Keratinocyte (primary cell): ENCODE results near the gene ENPP6. TPM values are rescaled to one million over a fixed set of nuclear protein-coding genes. Genes with fewer than 3 reads are reported as not detected.

Experiments used
- DNase-seq: peaks from one replicate; pipeline ENCODE4 v3.0.0-alpha.2; 2011; ENCODE audit warnings: low read depth, missing footprints, low spot score
- FAIRE-seq: peaks from 2 replicates; lab custom pipeline; 2011; peaks lifted over from hg19 to GRCh38; lab: Jason Lieb, UNC
- H2AFZ ChIP-seq: 2 replicates; pipeline ENCODE4 v1.6.0; 2012; ENCODE audit warnings: low read length, control low read depth, inconsistent platforms; ENCODE audit not compliant: control insufficient read depth
- H3K27ac ChIP-seq: 2 replicates; pipeline ENCODE4 v1.5.1; 2011; ENCODE audit warnings: low read length; ENCODE audit not compliant: control insufficient read depth, insufficient read depth
- H3K27me3 ChIP-seq: 3 replicates; pipeline ENCODE4 v1.6.0; 2011; ENCODE audit warnings: low read length; ENCODE audit not compliant: control insufficient read depth, insufficient read depth; ENCODE audit errors: extremely low read depth
- H3K36me3 ChIP-seq, 2 experiments: 2 replicates in 1 of 2; 3 replicates in 1 of 2; pipeline ENCODE4 v1.5.1; 2011; ENCODE audit warnings: low read length in 2 of 2, mild to moderate bottlenecking in 1 of 2; ENCODE audit not compliant: control insufficient read depth in 2 of 2, insufficient read depth in 2 of 2; ENCODE audit errors: extremely low read depth in 1 of 2
- H3K4me1 ChIP-seq: 3 replicates; pipeline ENCODE4 v1.5.1; 2011; ENCODE audit warnings: low read length; ENCODE audit not compliant: control insufficient read depth, insufficient read depth; ENCODE audit errors: extremely low read depth
- H3K4me2 ChIP-seq: 3 replicates; pipeline ENCODE4 v1.6.0; 2011; ENCODE audit warnings: low read depth, low read length; ENCODE audit not compliant: control insufficient read depth, insufficient read depth; ENCODE audit errors: extremely low read depth
- H3K4me3 ChIP-seq, 3 experiments: fragments of 200-600 bp in 1 of 3; sonication (generic) in 1 of 3; 2 replicates in 2 of 3; 3 replicates in 1 of 3; pipeline ENCODE4 v1.5.1; 2011 to 2016; ENCODE audit warnings: low read length in 3 of 3, mild to moderate bottlenecking in 3 of 3, control low read depth in 2 of 3, inconsistent platforms in 1 of 3, low read depth in 1 of 3, mixed read lengths in 1 of 3, mixed run types in 1 of 3, moderate library complexity in 1 of 3; ENCODE audit not compliant: control insufficient read depth in 2 of 3, insufficient read depth in 2 of 3; ENCODE audit errors: extremely low read depth in 1 of 3
- H3K79me2 ChIP-seq: 2 replicates; pipeline ENCODE4 v1.6.0; 2012; ENCODE audit warnings: low read length; ENCODE audit not compliant: control insufficient read depth, insufficient read depth
- H3K9ac ChIP-seq: 3 replicates; pipeline ENCODE4 v1.6.0; 2011; ENCODE audit warnings: low read length; ENCODE audit not compliant: control insufficient read depth, insufficient read depth; ENCODE audit errors: extremely low read depth
- H3K9me1 ChIP-seq: 3 replicates; pipeline ENCODE4 v1.6.0; 2011; ENCODE audit warnings: low read length; ENCODE audit not compliant: control insufficient read depth, insufficient read depth; ENCODE audit errors: extremely low read depth
- H3K9me3 ChIP-seq: 2 replicates; pipeline ENCODE4 v1.5.1; 2012; ENCODE audit warnings: low read depth, low read length; ENCODE audit not compliant: control insufficient read depth
- H4K20me1 ChIP-seq: 3 replicates; pipeline ENCODE4 v1.6.0; 2011; ENCODE audit warnings: low read length; ENCODE audit not compliant: control insufficient read depth, insufficient read depth; ENCODE audit errors: extremely low read depth
- EZH2 ChIP-seq: IDR thresholded peaks from one replicate; pipeline ENCODE4 v1.6.1; 2012; ENCODE audit warnings: inconsistent platforms, mild to moderate bottlenecking, low read length, moderate library complexity
- dilution Hi-C: fragments of 300-500 bp; cut with MboI; formaldehyde crosslinking; loops from one replicate; pipeline ENCODE4 v1.7.0; 2020; ENCODE audit warnings: low sequenced_read_pairs; ENCODE audit not compliant: extremely low pct_ligation_motif_present
- polyA plus RNA-seq, 5 experiments: library from polyadenylated mRNA; depleted of rRNA in 3 of 5; stranded (reverse) in 3 of 5; stranded (forward) in 1 of 5; unstranded in 1 of 5; fragments of >200 nt; gene quantifications; 1 replicate in 1 of 5; 2 replicates in 3 of 5; 3 replicates in 1 of 5; pipeline versions ENCODE4 v1.2.1 to v1.2.3, GENCODE V29; 2011 to 2012; ENCODE audit warnings: missing spikeins in 2 of 5, low read depth in 1 of 5, low replicate concordance in 1 of 5
- TF ChIP-seq, protein P1 (sequence below), 3 experiments: IDR thresholded peaks in 1 of 3; conservative IDR thresholded peaks in 1 of 3; optimal IDR thresholded peaks in 1 of 3; 2 replicates in 2 of 3; 3 replicates in 1 of 3; pipeline versions ENCODE3 to v1.5.1; 2011; ENCODE audit warnings: low read length in 3 of 3, mild to moderate bottlenecking in 3 of 3, moderate library complexity in 2 of 3, control low read depth in 1 of 3, inconsistent platforms in 1 of 3; ENCODE audit not compliant: insufficient read depth in 2 of 3; ENCODE audit errors: extremely low read depth in 1 of 3

Gene ENPP6
- polyA plus RNA-seq, 1 donor (not counting 4 experiments of a cell fraction or from before 2014, with no cell fraction given) = not detected

DNA sequence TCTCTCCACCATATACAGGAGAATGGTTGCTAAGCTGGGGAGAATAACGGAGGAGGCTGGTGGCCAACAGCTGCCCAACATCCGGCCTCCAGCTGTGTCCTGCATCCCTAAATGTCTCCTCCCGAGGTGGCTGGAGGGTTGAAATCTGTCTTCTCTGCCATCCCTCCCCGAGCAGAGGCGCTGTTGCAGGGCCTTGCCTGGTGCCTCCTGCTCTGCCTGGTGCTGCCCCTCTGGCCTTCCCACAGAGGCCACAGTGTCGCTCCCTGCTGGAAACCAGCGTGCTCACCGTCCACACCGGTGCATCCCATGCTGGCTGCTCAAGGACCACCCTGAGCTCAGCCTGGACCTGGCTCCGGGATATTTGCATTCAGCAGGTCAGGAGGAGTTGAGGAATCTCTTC lies 115.2 kb downstream of the ENPP6 start:
- peaks cover 4% of the 10 kb centered on the region for H3K27me3 ChIP-seq
- H4K20me1 ChIP-seq = no peaks in the 10 kb centered on the region
- no peak overlapping the region for H3K4me2 ChIP-seq
- no peak overlapping the region for H3K9ac ChIP-seq
- H3K27ac ChIP-seq = no peak overlapping the region
- no peak overlapping the region for H3K4me3 ChIP-seq
- no peaks in the 10 kb centered on the region for H3K9me1 ChIP-seq
- no peaks in the 10 kb centered on the region for H3K79me2 ChIP-seq
- DNase-seq (no peak), FAIRE-seq (no peak)
- no peaks in the 10 kb centered on the region for H3K9me3 ChIP-seq
- dilution Hi-C loops = no loop called here
- H3K4me1 ChIP-seq = no peaks in the 10 kb centered on the region
- no peaks in the 10 kb centered on the region for H3K36me3 ChIP-seq
- TF ChIP-seq, protein P1, sequence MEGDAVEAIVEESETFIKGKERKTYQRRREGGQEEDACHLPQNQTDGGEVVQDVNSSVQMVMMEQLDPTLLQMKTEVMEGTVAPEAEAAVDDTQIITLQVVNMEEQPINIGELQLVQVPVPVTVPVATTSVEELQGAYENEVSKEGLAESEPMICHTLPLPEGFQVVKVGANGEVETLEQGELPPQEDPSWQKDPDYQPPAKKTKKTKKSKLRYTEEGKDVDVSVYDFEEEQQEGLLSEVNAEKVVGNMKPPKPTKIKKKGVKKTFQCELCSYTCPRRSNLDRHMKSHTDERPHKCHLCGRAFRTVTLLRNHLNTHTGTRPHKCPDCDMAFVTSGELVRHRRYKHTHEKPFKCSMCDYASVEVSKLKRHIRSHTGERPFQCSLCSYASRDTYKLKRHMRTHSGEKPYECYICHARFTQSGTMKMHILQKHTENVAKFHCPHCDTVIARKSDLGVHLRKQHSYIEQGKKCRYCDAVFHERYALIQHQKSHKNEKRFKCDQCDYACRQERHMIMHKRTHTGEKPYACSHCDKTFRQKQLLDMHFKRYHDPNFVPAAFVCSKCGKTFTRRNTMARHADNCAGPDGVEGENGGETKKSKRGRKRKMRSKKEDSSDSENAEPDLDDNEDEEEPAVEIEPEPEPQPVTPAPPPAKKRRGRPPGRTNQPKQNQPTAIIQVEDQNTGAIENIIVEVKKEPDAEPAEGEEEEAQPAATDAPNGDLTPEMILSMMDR (optimal IDR thresholded peaks at IDR 0.05 in 1 of 3, IDR thresholded peaks at IDR 0.05 in 1 of 3, conservative IDR thresholded peaks at IDR 0.05 in 1 of 3; ENCODE audit: extremely low read depth in 1 of 3, insufficient read depth in 2 of 3, low read length in 3 of 3) = no peak
- no peak for TF ChIP-seq EZH2
- no peak overlapping the region for H2AFZ ChIP-seq

- dilution Hi-C loops = no loop called here
- FAIRE-seq (no peak), DNase-seq (no peak)
- no peaks in the 10 kb centered on the region for H3K9me3 ChIP-seq
- H3K79me2 ChIP-seq = no peaks in the 10 kb centered on the region
- H3K4me2 ChIP-seq = no peak overlapping the region
- no peak overlapping the region for H3K9ac ChIP-seq
- no peak for TF ChIP-seq EZH2
- TF ChIP-seq, protein P1 (optimal IDR thresholded peaks at IDR 0.05 in 1 of 3, IDR thresholded peaks at IDR 0.05 in 1 of 3, conservative IDR thresholded peaks at IDR 0.05 in 1 of 3; ENCODE audit: extremely low read depth in 1 of 3, insufficient read depth in 2 of 3, low read length in 3 of 3) = no peak
- H3K27me3 ChIP-seq = peaks cover 4% of the 10 kb centered on the region
- no peaks in the 10 kb centered on the region for H3K36me3 ChIP-seq
- H3K4me3 ChIP-seq = no peak overlapping the region
- no peaks in the 10 kb centered on the region for H3K9me1 ChIP-seq
- no peak overlapping the region for H2AFZ ChIP-seq
- H4K20me1 ChIP-seq = no peaks in the 10 kb centered on the region
- no peaks in the 10 kb centered on the region for H3K4me1 ChIP-seq
- H3K27ac ChIP-seq = no peak overlapping the region
These were observed 116.0 kb downstream of the ENPP6 start for GRCh38 chr4:184101711-184102110.
